Measurements from ENCODE around the gene RBMX2.
"Not testable (repeated sequence)": the region's sequence is repeated elsewhere in the genome, so short reads cannot be mapped to it uniquely, and the experiment has no call there.

RBMX2 gene

GRCh38 chrX:130401415-130402207 lies at the start of gene RBMX2:
RBMX2 (plus strand) TSS chrX:130401987; CDS start chrX:130402033, 46 bp downstream.
- peak; percentile 65 to 72 for DNase-seq (ENCODE audit: low read depth in 1 of 2, low spot score in 1 of 2)
- in situ Hi-C loops (cut with HindIII; ENCODE audit: low pct_unique_long_range_greater_than_20kb, low sequenced_read_pairs): no loop called here
- TF ChIP-seq JUND (IDR thresholded peaks at IDR 0.05; ENCODE audit: low read depth): no peak

- DNase-seq (ENCODE audit: low read depth in 1 of 2, low spot score in 1 of 2); in situ Hi-C loops (cut with HindIII; ENCODE audit: low pct_unique_long_range_greater_than_20kb, low sequenced_read_pairs): not testable (repeated sequence)
Measured at GRCh38 chrX:130352050-130352449, 49.7 kb upstream of the RBMX2 start.

GRCh38 chrX:130376077-130376476 lies 25.7 kb upstream of the RBMX2 start:
- no peak for DNase-seq (ENCODE audit: low read depth in 1 of 2, low spot score in 1 of 2)
- in situ Hi-C loops (cut with HindIII; ENCODE audit: low pct_unique_long_range_greater_than_20kb, low sequenced_read_pairs): no loop called here
- TF ChIP-seq JUND (IDR thresholded peaks at IDR 0.05; ENCODE audit: low read depth): no peak

- no peak for DNase-seq (ENCODE audit: low read depth in 1 of 2, low spot score in 1 of 2)
- TF ChIP-seq JUND (IDR thresholded peaks at IDR 0.05; ENCODE audit: low read depth): no peak
- in situ Hi-C loops (cut with HindIII; ENCODE audit: low pct_unique_long_range_greater_than_20kb, low sequenced_read_pairs): no loop called here
Measured at GRCh38 chrX:130378024-130378669, 23.6 kb upstream of the RBMX2 start.

GRCh38 chrX:130385520-130385919 lies 16.3 kb upstream of the RBMX2 start, which contains the start of gene GPR119:
GPR119 (minus strand) TSS chrX:130385674; CDS start chrX:130385447, 227 bp downstream.
- in situ Hi-C loops (cut with HindIII; ENCODE audit: low pct_unique_long_range_greater_than_20kb, low sequenced_read_pairs): no loop called here
- DNase-seq (ENCODE audit: low read depth in 1 of 2, low spot score in 1 of 2): no peak
- no peak for TF ChIP-seq JUND (IDR thresholded peaks at IDR 0.05; ENCODE audit: low read depth)

GRCh38 chrX:130386408-130386808 lies 15.4 kb upstream of the RBMX2 start:
- TF ChIP-seq JUND (IDR thresholded peaks at IDR 0.05; ENCODE audit: low read depth): no peak
- DNase-seq (ENCODE audit: low read depth in 1 of 2, low spot score in 1 of 2): no peak
- in situ Hi-C loops (cut with HindIII; ENCODE audit: low pct_unique_long_range_greater_than_20kb, low sequenced_read_pairs): no loop called here

GRCh38 chrX:130393451-130394074 lies 8.2 kb upstream of the RBMX2 start:
- in situ Hi-C loops (cut with HindIII; ENCODE audit: low pct_unique_long_range_greater_than_20kb, low sequenced_read_pairs): no loop called here

GRCh38 chrX:130395341-130395740 lies 6.4 kb upstream of the RBMX2 start:
- no peak for DNase-seq (ENCODE audit: low read depth in 1 of 2, low spot score in 1 of 2)
- in situ Hi-C loops (cut with HindIII; ENCODE audit: low pct_unique_long_range_greater_than_20kb, low sequenced_read_pairs): no loop called here
- no peak for TF ChIP-seq JUND (IDR thresholded peaks at IDR 0.05; ENCODE audit: low read depth)

More at GRCh38 chrX:130393451-130394074, 8.2 kb upstream of the RBMX2 start:
- peak; percentile 31 to 57 for DNase-seq (ENCODE audit: low read depth in 1 of 2, low spot score in 1 of 2)
- no peak for TF ChIP-seq JUND (IDR thresholded peaks at IDR 0.05; ENCODE audit: low read depth)

- no peak for TF ChIP-seq JUND (IDR thresholded peaks at IDR 0.05; ENCODE audit: low read depth)
- no peak for DNase-seq (ENCODE audit: low read depth in 1 of 2, low spot score in 1 of 2)
- in situ Hi-C loops (cut with HindIII; ENCODE audit: low pct_unique_long_range_greater_than_20kb, low sequenced_read_pairs): no loop called here
Measured at GRCh38 chrX:130402208-130402684, 459 bp downstream of the RBMX2 start.

- no peak for TF ChIP-seq JUND (IDR thresholded peaks at IDR 0.05; ENCODE audit: low read depth)
- in situ Hi-C loops (cut with HindIII; ENCODE audit: low pct_unique_long_range_greater_than_20kb, low sequenced_read_pairs): no loop called here
- no peak for DNase-seq (ENCODE audit: low read depth in 1 of 2, low spot score in 1 of 2)
Measured at GRCh38 chrX:130413415-130413814, 11.6 kb downstream of the RBMX2 start.

- in situ Hi-C loops (cut with HindIII; ENCODE audit: low pct_unique_long_range_greater_than_20kb, low sequenced_read_pairs): no loop called here
- TF ChIP-seq JUND (IDR thresholded peaks at IDR 0.05; ENCODE audit: low read depth): no peak
- no peak for DNase-seq (ENCODE audit: low read depth in 1 of 2, low spot score in 1 of 2)
Measured at GRCh38 chrX:130414800-130415199, 13.0 kb downstream of the RBMX2 start.

GRCh38 chrX:130415201-130415600 lies 13.4 kb downstream of the RBMX2 start:
- TF ChIP-seq JUND (IDR thresholded peaks at IDR 0.05; ENCODE audit: low read depth): no peak
- DNase-seq (ENCODE audit: low read depth in 1 of 2, low spot score in 1 of 2): no peak
- in situ Hi-C loops (cut with HindIII; ENCODE audit: low pct_unique_long_range_greater_than_20kb, low sequenced_read_pairs): no loop called here

GRCh38 chrX:130416785-130417184 lies 15.0 kb downstream of the RBMX2 start:
- TF ChIP-seq JUND (IDR thresholded peaks at IDR 0.05; ENCODE audit: low read depth): no peak
- in situ Hi-C loops (cut with HindIII; ENCODE audit: low pct_unique_long_range_greater_than_20kb, low sequenced_read_pairs): no loop called here
- no peak for DNase-seq (ENCODE audit: low read depth in 1 of 2, low spot score in 1 of 2)
